Stimulated activated CD8-positive, alpha-beta memory T cell treated with anti-CD3 and anti-CD28 coated beads, Interleukin-12 subunit alpha, Interleukin-12 subunit beta, amount 100 ng/mL, for 4 hours (primary cell): ENCODE results near the gene SMTNL2.
"Not testable (repeated sequence)": the region's sequence is repeated elsewhere in the genome, so short reads cannot be mapped to it uniquely, and the experiment has no call there.

Source experiments
- DNase-seq: peaks from one replicate; pipeline ENCODE4 v3.0.0-alpha.2; 2020; ENCODE audit warnings: low read depth

The SMTNL2 gene

DNA sequence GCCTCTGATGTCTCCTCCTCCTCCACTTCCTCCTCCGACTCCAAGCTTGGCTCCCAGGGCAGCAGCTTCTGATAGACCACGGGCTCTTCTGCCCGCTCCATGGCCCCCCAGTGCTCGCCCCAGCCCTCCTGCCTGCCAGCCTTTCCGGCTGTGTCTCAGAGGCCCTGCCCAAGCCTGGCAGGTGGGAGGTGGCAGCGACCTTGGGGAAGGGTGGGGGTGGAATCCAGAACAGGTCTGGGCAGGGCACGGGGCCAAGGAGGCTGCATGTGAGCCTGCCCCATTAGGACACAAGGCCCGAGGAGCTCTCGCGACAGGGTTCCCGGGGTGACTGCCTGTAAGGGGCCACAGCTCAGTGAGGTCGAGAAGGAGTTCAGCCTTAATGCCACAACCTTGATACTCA is 23.9 kb upstream of the SMTNL2 start, which contains the start of gene GGT6:
TSS of gene GGT6 (minus strand) at position 157 of the 400 bp plus-strand sequence. CDS start at position 101, 56 bp downstream.
- DNase-seq = no peak

DNA sequence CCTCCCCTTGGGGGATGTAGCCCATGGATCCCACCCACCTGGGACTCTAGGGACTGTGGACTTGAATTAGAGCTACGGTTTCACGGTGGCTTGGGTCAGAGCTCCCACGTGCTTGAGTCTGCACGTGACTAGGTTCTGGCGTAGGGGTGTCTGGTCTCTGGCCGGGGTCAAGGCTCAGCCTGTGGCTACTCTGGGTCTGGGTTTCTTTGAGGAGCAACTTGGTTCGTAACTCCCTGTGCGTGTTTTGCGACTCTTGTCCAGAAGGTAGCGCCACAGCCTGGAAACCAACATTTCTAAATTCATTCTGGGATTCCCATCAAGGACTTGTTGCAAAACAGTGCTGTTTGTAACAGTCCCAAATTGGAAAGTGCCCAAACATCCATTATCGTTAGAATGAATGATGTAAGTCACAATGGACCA is 23.5 kb upstream of the SMTNL2 start:
- no peak for DNase-seq

DNA sequence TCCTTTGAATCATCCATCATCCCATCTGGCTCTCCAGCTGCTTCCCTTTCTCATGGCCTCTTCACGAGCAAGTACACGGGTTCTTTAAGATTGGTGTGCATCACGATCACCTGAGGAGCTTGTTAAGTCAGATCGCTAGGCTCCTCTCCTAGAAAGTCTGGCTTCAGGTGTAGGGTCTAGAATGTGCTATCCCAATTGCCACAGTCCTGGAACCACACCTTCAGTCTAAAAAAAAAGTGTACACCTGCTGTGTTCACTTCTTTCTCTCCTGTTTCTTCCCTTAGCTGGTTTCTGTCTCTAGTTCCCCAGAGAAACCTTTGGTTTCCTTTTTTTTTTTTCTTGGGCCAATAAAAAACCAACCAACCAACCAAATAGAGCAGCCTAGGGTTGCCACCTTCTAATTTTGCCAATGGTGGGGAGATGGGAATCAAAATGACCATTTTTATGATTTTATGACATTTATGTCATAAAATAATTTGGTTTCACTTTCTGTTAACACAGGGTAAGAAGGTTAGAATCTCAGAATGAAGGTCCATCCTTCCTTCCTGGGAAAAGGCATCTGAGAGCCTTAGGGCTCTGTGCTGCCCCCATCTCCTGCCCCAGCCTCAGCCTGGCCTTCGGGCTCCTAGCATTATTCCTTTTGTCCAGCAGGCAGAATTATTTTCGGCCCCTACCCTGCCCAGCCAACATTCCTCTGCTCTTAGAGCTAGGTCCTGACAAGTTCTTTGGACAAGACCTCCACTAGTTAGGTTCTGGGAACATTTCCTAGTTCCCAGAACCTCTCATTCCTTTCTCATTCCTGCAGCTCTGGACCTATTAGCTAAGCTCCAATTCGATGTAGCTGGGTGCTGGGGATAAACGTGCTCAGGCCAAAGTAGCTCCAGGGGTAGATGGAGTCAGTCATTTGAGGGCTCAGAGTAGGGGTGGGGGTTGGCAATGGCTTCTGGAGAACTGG is 22.0 kb upstream of the SMTNL2 start:
- DNase-seq = no peak

DNA sequence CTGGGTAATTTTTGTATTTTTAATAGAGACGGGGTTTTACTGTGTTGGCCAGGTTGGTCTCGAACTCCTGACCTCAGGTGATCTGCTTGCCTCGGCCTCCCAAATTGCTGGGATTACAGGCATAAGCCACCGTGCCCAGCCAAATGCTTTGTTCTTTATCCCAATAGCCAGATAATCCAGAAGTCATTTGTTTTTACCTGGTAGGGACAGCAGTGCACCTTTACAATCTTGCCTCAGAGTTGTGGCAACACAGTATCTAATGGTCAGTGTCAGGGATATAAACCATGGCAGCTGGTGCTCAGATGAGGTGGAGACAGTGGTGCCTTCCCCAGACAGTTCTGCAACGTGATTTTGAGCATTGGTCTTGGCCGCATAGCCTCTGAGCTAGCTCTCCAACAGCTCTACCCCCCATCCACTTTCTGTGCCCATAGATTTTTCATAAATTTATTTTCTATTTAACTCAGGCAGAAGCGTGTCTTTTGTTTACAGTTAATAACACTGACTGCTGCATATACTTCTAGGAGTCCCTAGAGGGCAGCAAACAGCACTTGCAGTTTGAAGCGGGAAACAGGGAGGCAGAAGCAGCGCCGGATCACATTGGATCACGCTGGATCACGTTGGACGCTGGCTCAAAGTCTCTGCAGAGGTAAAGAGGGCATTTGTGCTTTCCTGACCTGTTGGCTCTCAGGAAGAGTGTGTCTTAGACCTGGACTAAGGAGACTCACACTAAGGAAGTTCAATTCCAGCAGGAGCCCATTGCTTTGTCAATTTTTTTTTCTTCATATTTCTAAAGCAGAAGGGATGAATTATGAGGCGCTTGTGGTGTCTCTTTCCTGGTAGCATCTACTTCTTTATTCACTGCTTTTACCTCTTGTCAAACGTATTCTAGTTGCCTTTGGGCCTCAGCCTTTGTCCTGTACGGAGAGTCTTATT is 18.9 kb upstream of the SMTNL2 start:
- DNase-seq = no peak

DNA sequence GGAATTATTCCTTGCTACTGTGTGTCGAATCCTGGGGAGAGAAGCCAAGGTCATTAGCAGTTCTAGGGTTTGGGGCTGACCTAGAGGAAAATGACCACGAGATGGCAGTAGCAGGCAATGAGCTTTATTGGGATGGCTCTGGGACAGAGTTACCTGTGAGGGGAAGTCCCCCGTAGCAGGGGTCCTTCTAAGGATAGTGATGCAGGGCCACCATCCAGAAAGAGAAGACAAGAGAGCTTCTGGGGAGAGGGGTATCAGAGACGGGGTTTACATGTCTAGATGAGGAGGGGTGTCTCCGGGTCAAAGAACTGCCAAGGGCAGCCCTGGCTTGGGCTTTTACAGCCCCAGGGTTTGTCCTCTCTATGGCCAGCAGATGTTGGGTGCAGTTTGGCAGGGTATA is 17.5 kb upstream of the SMTNL2 start:
- no peak for DNase-seq

DNA sequence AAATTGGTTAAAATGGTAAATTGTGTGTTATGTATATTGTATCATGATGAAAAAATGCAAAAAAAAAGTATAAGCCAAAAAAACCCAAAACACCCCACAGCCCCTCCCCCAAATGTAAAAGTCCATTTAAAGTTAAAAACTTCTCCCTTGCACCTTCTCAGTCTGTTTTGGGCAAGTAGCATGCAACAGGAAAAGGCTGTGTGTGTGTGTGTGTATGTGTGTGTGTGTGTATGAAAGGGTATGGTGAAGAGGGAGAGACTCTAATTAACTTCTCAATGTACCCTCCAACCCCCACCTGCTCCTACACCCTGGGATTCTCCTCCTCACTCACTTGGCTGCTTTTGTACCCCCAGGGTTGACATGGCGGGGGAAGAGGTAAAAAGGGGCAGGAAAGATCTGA is 14.7 kb upstream of the SMTNL2 start:
- no peak for DNase-seq

DNA sequence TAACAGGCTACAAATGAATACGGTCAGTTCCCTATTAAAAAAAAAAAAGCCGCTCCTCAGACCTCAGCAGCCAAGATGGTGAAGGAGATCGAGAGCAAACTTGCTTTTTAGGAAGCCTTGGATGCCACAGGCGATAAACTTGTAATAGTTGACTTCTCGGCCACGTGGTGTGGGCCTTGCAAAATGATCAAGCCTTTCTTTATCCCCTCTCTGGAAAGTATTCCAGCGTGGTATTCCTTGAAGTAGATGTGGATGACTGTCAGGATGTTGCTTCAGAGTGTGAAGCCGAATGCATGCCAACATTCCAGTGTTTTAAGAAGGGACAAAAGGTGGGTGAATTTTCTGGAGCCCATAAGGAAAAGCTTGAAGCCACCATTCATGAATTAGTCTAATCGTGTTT is 12.2 kb upstream of the SMTNL2 start:
- DNase-seq = no peak

DNA sequence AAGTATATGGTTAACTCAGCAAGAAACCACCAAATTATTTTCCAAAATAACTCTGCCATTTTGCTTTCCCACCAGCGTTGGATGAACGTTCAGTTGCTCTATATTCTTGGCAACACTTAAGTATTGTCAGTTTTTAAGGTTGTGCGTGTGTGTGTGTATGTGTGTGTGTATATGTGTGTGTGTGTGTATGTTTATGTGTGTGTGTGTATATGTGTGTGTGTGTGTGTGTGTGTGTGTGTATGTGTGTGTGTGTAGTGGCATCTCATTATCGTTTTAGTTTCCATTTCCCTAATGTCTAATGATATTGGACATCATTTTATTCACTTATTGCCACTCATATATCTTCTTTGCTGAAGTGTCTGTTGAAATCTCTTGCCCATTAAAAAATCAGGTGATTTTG is 11.2 kb upstream of the SMTNL2 start:
- no peak for DNase-seq

DNA sequence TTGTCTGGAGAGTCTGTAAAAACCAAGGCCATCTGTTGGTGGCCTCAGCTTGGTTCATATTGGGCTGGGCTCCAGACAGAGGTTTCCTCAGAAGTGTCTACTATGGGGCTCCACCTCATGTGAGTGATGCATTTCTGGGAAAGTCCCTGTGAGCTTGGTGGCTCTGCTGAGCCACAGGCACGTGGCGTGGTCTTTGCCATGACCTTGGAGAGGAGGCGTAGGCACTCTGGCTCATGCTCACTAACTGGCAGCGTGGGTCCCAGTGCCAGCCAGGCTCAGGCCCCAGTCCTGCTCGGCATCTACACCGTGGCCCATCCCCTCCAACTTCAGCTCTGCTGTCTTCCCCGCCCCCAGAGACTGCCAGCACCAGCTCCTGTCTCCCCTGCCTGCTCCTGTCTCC is 10.7 kb upstream of the SMTNL2 start:
- peak; percentile 17 for DNase-seq

DNA sequence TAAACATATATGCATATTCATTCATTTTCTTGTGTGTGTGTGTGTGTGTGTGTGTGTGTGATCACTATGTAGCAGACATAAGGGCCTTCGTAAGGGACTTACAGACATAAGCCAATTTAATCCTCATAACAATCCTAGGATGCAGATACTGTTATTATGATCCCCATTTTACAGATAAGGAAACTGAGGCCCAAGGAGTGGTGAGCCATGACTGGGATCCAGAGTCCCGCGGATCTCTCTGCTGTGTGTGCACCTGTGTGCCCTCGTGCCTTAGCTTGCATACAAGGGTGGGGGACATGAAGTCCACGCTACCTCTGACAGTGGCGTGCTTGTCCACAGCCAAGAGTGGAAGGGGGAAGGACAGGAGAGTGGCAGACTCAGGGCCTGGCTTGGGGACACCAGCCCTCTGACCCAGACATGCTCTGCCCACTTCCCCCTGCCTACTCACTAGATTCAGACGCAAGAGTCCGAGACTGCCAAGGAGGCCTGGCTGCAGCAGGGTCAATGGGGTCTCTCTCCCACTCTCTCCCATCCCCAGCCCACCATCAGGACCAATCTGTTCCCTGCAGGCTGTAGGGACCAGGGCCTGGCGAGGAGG is 9.8 kb upstream of the SMTNL2 start:
- DNase-seq = no peak

DNA sequence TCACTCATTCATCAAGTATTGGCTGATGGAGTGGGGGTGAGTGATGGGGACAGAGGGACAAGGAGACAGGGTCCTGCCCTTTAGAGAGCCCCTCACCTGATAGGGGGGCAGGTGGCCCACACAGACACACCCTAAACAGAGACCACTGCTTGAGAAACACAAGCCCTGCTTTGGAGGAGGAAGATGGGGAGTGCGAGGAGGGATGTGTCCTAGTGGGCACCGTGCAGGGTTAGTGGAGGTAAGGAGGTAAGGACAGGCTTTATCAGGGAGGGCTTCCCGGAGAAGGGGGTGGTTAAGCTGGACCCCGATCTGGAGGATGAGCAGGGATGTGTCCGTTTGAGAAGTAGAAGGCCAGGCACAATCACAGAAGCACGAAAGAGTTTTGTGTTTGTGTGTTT is 8.2 kb upstream of the SMTNL2 start:
- DNase-seq = no peak

DNA sequence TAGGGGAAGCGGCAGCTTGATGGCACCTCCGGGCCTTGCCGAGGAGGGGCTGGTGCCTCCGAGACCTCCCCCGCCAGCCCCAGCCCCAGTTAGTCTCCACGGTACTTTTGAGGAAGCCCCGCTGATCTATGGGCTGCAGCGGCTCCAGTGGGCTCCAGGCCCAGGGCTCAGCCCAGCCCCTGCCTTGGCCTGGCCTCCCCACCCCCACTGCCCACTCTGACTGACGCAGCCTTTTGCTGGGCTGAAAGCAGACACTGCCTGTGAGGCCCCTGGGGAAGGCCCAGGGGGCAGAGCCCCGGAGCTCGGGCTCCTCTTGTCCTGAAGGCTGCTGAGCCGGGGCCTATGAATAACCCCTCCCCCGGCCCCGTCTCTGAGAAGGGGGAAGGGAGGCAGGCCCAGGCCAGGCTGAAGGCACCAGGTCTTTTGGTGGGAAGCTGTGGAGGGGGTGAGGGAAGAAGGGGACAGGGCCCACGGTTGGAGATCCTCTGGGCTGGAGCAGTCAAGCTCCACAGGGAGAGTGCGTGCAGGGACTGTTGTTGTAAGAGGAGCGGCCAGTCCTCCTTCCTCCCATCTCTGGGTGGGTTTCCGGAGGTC is 7.5 kb upstream of the SMTNL2 start:
- DNase-seq = no peak

DNA sequence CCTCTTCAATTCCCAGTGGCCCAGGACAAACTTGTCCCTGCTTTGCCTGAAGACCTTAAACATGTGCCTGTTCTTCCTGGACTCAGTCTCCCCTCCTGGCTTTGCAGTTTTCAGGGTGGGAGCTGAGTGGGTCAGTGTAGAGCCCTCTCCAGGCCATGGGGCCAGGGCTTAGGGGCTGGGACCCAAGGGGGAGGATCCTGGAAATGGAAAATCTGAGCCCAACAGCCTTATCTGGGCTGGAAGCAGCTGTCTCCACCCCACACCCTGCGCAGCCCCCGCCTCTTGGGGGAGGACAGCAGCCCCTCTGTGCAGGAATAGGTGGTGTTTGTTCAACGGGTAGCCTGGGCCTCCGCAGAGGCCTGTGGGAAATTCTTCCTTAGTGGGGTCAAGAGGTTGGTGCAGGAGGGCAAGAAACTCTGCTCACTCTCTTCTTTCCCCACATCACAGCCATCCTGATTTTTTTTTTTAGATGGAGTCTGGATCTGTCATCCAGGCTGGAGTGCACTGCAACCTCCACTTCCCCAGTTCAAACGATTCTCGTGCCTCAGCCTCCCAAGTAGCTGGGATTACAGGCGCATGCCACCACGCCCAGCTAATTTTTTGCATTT is 6.8 kb upstream of the SMTNL2 start:
- no peak for DNase-seq

DNA sequence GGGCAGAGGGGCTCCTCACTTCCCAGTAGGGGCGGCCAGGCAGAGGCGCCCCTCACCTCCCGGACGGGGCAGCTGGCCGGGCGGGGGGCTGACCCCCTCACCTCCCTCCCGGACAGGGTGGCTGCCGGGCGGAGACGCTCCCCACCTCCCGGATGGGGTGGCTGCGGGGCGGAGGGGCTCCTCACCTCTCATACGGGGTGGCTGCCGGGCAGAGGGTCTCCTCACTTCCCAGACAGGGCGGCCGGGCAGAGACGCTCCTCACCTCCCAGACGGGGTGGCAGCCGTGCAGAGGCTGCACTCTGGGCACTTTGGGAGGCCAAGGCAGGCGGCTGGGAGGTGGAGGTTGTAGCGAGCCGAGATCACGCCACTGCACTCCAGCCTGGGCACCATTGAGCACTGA is 6.0 kb upstream of the SMTNL2 start:
- not testable (repeated sequence) for DNase-seq

DNA sequence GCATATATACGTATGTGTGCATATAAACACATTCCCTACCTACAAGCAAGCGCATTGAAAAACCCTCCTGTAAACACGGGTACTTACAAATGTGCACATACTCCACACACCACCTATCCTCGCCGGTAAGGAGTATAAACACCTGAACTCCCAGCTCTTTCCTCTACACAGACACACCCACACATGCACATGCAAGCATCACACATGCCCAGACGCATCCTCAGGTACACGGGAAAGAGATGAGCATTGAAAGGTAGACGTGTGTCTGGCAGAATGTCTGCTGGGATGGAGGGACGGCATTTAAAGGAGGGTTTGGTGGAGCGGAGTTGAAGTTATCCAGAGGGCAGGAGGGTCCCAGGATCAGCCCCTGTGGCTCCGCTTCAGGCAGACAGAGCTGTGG is 4.7 kb upstream of the SMTNL2 start:
- no peak for DNase-seq

DNA sequence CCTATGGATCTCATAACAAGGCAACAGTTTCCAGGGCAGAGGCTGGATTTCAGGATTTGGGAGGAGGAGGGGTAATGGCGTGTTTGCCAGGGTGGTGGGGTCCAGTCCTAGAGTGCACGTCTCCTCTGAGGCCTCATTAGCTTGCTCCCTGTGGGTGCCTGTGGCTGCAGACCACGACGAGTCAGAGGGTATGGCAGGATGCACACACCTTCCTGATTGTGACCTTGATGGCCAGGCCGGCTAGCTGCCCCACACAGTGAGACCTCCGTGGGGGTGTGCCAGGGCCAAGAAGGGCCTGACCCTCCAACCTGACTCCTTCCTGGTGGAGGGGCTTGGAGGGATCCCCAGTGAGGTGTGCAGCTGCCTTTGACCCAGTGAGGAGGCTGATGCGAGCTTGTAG is 4.0 kb upstream of the SMTNL2 start:
- no peak for DNase-seq

DNA sequence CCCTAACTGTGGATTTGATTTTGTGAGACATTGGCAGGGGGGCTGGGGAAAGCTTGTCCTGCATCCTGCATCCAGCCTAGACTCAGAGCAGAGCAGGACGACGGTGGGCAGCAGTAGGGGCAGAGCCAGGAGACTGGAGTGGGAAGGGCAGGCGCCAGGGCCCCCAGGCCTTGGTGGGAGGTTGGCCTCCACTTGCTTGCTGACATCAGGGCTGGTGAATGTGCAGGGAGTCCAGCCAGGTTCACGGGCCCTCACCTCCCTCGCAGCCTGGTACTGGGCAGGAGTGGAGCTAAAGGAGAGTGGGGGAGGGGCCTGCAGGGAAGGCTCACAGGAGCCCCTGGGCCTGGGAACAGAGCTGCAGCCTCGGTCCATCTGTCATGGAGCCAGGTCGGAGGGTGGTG is 2.2 kb upstream of the SMTNL2 start:
- DNase-seq = no peak

DNA sequence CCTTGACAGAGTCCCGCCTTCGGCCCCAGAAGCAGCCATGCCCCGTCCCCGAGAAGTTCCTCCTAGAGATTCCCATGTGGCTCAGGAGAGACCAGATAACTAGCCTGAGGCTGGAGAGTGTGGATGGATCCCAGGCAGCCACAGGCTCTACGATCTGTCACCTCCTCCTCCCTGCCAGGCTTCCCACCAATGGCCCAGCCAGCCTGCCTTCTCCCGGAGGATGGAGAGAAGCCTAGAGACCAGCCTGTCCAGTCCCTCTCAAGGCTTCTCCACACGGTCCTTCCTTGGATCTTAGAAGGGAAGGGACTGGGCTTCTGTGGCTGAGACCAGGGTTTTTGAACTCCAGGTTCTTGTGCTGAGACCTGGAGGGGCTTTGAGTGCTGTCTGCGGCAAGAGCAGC is 1.6 kb upstream of the SMTNL2 start:
- no peak for DNase-seq

DNA sequence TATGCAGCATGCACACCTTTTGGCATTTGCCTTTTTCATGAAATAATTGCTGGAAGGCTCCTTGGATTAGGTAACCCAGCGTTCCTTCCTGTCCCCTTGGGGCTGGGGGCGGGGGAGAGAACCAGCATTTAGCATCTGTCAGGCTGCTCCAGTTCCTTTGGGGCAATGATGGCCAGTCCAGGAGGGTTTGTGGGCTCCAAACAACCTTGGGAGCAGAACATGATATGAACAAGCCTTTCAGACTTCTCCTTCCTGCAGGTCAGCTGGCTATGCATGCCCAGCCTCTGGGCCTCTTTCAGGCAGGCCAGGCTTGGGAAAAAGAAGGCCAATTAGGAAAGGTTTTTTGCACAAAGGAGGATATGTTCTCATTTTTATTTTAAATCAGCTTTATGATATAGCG is 1.1 kb upstream of the SMTNL2 start:
- no peak for DNase-seq

DNA sequence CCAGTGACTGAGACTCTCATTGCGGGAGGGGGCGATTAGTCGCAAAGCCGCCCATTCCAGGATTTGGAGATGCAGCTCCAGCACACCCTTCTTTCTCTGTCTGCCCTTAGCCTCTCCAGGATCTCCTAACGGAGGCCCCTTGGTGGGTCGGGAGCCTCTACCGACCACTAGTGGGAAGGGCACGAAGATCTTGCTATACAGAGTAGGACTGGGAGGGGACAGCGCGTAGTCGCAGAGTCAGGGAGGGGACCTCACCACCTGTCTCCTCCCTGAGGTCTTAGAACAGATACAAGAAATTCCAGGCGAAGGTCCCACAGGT is 588 bp upstream of the SMTNL2 start:
- no peak for DNase-seq

DNA sequence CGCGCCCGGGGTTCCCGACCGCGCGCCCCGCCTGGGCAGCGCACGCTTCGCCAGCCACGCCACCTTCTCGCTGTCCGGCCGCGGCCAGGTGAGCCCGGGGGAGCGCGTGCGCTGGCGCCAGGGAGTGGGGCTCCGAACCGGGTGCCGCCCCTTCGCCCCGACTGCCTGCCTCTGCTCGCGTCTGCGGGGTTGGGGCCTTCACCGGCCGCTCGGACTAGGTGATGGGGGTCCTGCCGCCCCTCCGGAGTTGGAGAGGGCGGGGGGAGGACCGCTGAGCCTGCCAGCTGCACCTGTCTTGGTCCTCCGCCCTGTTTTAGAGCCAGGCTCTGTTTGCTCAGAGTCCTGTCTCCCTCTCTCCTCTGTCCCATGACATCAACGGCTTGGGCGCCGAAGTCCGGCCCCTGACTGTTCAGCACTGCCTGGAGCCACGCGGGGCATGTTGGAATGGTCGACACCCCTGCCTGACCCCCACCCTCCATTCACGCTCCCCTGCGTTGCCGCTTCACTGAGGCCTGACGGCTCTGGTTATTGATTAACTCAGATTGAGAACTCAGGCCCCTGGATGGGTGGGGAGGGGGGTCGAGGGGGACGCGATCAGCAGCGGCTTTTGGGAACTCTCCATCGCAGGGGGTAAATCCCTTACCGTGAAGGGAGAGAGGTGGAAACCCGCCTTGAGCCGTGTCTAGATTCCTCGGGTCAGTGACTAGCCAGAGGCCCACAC is 748 bp downstream of the SMTNL2 start:
- no peak for DNase-seq
